ENCODE measurements around the gene LRCH4. TPM values are rescaled to one million over a fixed set of nuclear protein-coding genes. Genes with fewer than 3 reads are reported as not detected.

The LRCH4 gene
- total RNA-seq, 1 experiment from 2014 or later: 29.0 TPM

- intact Hi-C loops (cut with micrococcal nuclease; ENCODE audit: unreplicated experiment): loop anchor here (5.0 kb wide), 1 partner anchor 70 kb away; the partner anchor contains the start of gene TSC22D4
- no peaks in the 10 kb centered on the region for H3K9me3 Mint-ChIP-seq (ENCODE audit: low read depth, unreplicated experiment)
- peaks cover 67% of the 10 kb centered on the region for H3K4me1 Mint-ChIP-seq (ENCODE audit: low read depth, unreplicated experiment)
- BruUV-seq (replicated peaks): no TSS peak
- no peaks in the 10 kb centered on the region for H3K27me3 Mint-ChIP-seq (ENCODE audit: unreplicated experiment)
- TF ChIP-seq CTCF (IDR thresholded peaks at IDR 0.05; ENCODE audit: unreplicated experiment): no peak
- CTCF ChIA-PET: interaction anchor here (2.0 kb wide), 1 partner anchor 12 kb away, joined by 12 read pairs; no protein-coding TSS in a partner anchor
- peaks cover 24% of the 10 kb centered on the region for H3K36me3 Mint-ChIP-seq (ENCODE audit: insufficient read depth, unreplicated experiment)
- peak overlapping the region; percentile 99 for H3K27ac Mint-ChIP-seq (ENCODE audit: unreplicated experiment)
- H3K4me3 Mint-ChIP-seq (ENCODE audit: low read depth, unreplicated experiment): peak overlapping the region; percentile 56
- no peak for DNase-seq
These were observed 38.8 kb downstream of the LRCH4 start for GRCh38 chr7:100546926-100547800.

GRCh38 chr7:100546129-100546925, 39.6 kb downstream of the LRCH4 start:
- Mint-ChIP-seq H3K27me3 (ENCODE audit: unreplicated experiment) (no peaks in the 10 kb centered on the region), H3K4me1 (ENCODE audit: low read depth, unreplicated experiment) (peaks cover 75% of the 10 kb centered on the region), H3K9me3 (ENCODE audit: low read depth, unreplicated experiment) (no peaks in the 10 kb centered on the region), H3K36me3 (ENCODE audit: insufficient read depth, unreplicated experiment) (peaks cover 30% of the 10 kb centered on the region), H3K4me3 (ENCODE audit: low read depth, unreplicated experiment) (peak overlapping the region; percentile 56), H3K27ac (ENCODE audit: unreplicated experiment) (peak overlapping the region; percentile 99)
- no peak for TF ChIP-seq CTCF (IDR thresholded peaks at IDR 0.05; ENCODE audit: unreplicated experiment)
- CTCF ChIA-PET: interaction anchor here (1.0 to 2.0 kb wide), 3 partner anchors 13 to 81 kb away, joined by 3 to 12 read pairs (median 4); no protein-coding TSS in a partner anchor
- intact Hi-C loops (cut with micrococcal nuclease; ENCODE audit: unreplicated experiment): loop anchor here (5.0 kb wide), 1 partner anchor 69 kb away; the partner anchor contains the start of gene TSC22D4
- DNase-seq: peak; percentile 21
- TSS peak; percentile 9 for BruUV-seq (replicated peaks)

GRCh38 chr7:100545360-100546128, 40.4 kb downstream of the LRCH4 start:
- BruUV-seq (replicated peaks): no TSS peak
- DNase-seq: peak; percentile 79
- peaks cover 31% of the 10 kb centered on the region for H3K36me3 Mint-ChIP-seq (ENCODE audit: insufficient read depth, unreplicated experiment)
- H3K4me1 Mint-ChIP-seq (ENCODE audit: low read depth, unreplicated experiment): peaks cover 80% of the 10 kb centered on the region
- intact Hi-C loops (cut with micrococcal nuclease; ENCODE audit: unreplicated experiment): loop anchor here (5.0 kb wide), 1 partner anchor 68 kb away; the partner anchor contains the start of gene TSC22D4
- H3K9me3 Mint-ChIP-seq (ENCODE audit: low read depth, unreplicated experiment): no peaks in the 10 kb centered on the region
- peak overlapping the region; percentile 99 for H3K27ac Mint-ChIP-seq (ENCODE audit: unreplicated experiment)
- H3K27me3 Mint-ChIP-seq (ENCODE audit: unreplicated experiment): no peaks in the 10 kb centered on the region
- no peak for TF ChIP-seq CTCF (IDR thresholded peaks at IDR 0.05; ENCODE audit: unreplicated experiment)
- CTCF ChIA-PET: interaction anchor here (0.6 to 2.0 kb wide), 4 partner anchors 14 to 558 kb away, joined by 3 to 12 read pairs (median 4); no protein-coding TSS in a partner anchor
- peak overlapping the region; percentile 56 for H3K4me3 Mint-ChIP-seq (ENCODE audit: low read depth, unreplicated experiment)
